ENCODE results near the gene RAB40B. TPM values are rescaled to one million over a fixed set of nuclear protein-coding genes. Genes with fewer than 3 reads are reported as not detected.
"Not testable (repeated sequence)": the region's sequence is repeated elsewhere in the genome, so short reads cannot be mapped to it uniquely, and the experiment has no call there.

RAB40B gene
- total RNA-seq (1 to 10 TPM; 2.9 to 9.6 TPM), polyA plus RNA-seq (10 to 100 TPM; 11.4 to 12.1 TPM)

- no peak within 1 kb of the TSS for H3K9ac ChIP-seq (ENCODE audit: low read depth in 1 of 2, low read length in 2 of 2)
- under 1% methylated on average over 112 of the region's 112 CpGs for WGBS
- TF ChIP-seq SP1 (IDR thresholded peaks at IDR 0.05) (peak; percentile 77), EGR1 (IDR thresholded peaks at IDR 0.05; ENCODE audit: low read depth in 2 of 2) (no peak)
Measured at GRCh38 chr17:82698065-82698973, at the start of gene RAB40B. RAB40B (minus strand) TSS chr17:82698698; CDS start chr17:82698596, 102 bp downstream.

GRCh38 chr17:82745524-82745923 lies 47.0 kb upstream of the RAB40B start:
- Histone ChIP-seq H3K27ac (ENCODE audit: low read depth in 1 of 2, low read length in 2 of 2) (no peak overlapping the region), H3K9ac (ENCODE audit: low read depth in 1 of 2, low read length in 2 of 2) (no peak overlapping the region), H3K9me3 (ENCODE audit: control insufficient read depth in 4 of 4, low read length in 3 of 4) (peaks cover 0 to 4% (median 0%) of the 10 kb centered on the region in 4 donors), H3K4me1 (ENCODE audit: control insufficient read depth in 4 of 4, insufficient read depth in 4 of 4, low read length in 3 of 4) (peaks cover 3 to 22% (median 5%) of the 10 kb centered on the region in 4 donors), H3K27me3 (ENCODE audit: control insufficient read depth in 4 of 4, insufficient read depth in 4 of 4, low read length in 3 of 4) (no peaks in the 10 kb centered on the region), H3K4me3 (ENCODE audit: low read depth in 1 of 3, low read length in 3 of 3) (no peak overlapping the region), H3K36me3 (ENCODE audit: control insufficient read depth in 4 of 4, insufficient read depth in 3 of 4, low read depth in 1 of 4, low read length in 3 of 4) (peaks cover 4 to 13% (median 8%) of the 10 kb centered on the region in 4 donors)
- TF ChIP-seq HNF4A (conservative IDR thresholded peaks at IDR 0.05) (peak in 1 of 2 donors; percentile 28), TAF1 (conservative IDR thresholded peaks at IDR 0.05) (no peak), RXRA (IDR thresholded peaks at IDR 0.05) (peak in 1 of 2 donors; percentile 32), GABPA (IDR thresholded peaks at IDR 0.05 in 1 of 2, conservative IDR thresholded peaks at IDR 0.05 in 1 of 2) (no peak), FOXA2 (IDR thresholded peaks at IDR 0.05) (peak; percentile 52), ATF3 (IDR thresholded peaks at IDR 0.05) (no peak), EGR1 (IDR thresholded peaks at IDR 0.05; ENCODE audit: low read depth in 2 of 2) (no peak), CTCF (IDR thresholded peaks at IDR 0.05; ENCODE audit: low read depth, low read length, missing input control) (no peak), RAD21 (IDR thresholded peaks at IDR 0.05) (no peak)
- no peak for DNase-seq (ENCODE audit: low spot score)
- WGBS: 68% methylated on average over 8 of the region's 8 CpGs

More at GRCh38 chr17:82698065-82698973, at the start of gene RAB40B:
- peak within 1 kb of the TSS; percentile 75 to 90 (median 75) for H3K4me3 ChIP-seq (ENCODE audit: low read depth in 1 of 3, low read length in 3 of 3)
- no peaks in the 10 kb centered on the region for H3K27me3 ChIP-seq (ENCODE audit: control insufficient read depth in 4 of 4, insufficient read depth in 4 of 4, low read length in 3 of 4)
- H3K36me3 ChIP-seq (ENCODE audit: control insufficient read depth in 4 of 4, insufficient read depth in 3 of 4, low read depth in 1 of 4, low read length in 3 of 4): no peaks in the 10 kb centered on the region
- peak; percentile 96 for DNase-seq (ENCODE audit: low spot score)
- H3K27ac ChIP-seq (ENCODE audit: low read depth in 1 of 2, low read length in 2 of 2): peak within 1 kb of the TSS in 1 of 2 donors; percentile 57
- peaks cover 0 to 6% (median 2%) of the 10 kb centered on the region in 4 donors for H3K9me3 ChIP-seq (ENCODE audit: control insufficient read depth in 4 of 4, low read length in 3 of 4)
- H3K4me1 ChIP-seq (ENCODE audit: control insufficient read depth in 4 of 4, insufficient read depth in 4 of 4, low read length in 3 of 4): peaks cover 10 to 22% (median 15%) of the 10 kb centered on the region in 4 donors

- not testable (repeated sequence) for H3K9me3 ChIP-seq (ENCODE audit: control insufficient read depth in 4 of 4, low read length in 3 of 4); H3K27me3 ChIP-seq (ENCODE audit: control insufficient read depth in 4 of 4, insufficient read depth in 4 of 4, low read length in 3 of 4); H3K27ac ChIP-seq (ENCODE audit: low read depth in 1 of 2, low read length in 2 of 2); H3K9ac ChIP-seq (ENCODE audit: low read depth in 1 of 2, low read length in 2 of 2); H3K4me3 ChIP-seq (ENCODE audit: low read depth in 1 of 3, low read length in 3 of 3); DNase-seq (ENCODE audit: low spot score)
- 89% methylated on average over 7 of the region's 7 CpGs for WGBS
- H3K36me3 ChIP-seq (ENCODE audit: control insufficient read depth in 4 of 4, insufficient read depth in 3 of 4, low read depth in 1 of 4, low read length in 3 of 4): peaks cover 4 to 15% (median 12%) of the 10 kb centered on the region in 4 donors
- H3K4me1 ChIP-seq (ENCODE audit: control insufficient read depth in 4 of 4, insufficient read depth in 4 of 4, low read length in 3 of 4): peaks cover 3 to 26% (median 5%) of the 10 kb centered on the region in 4 donors
Measured at GRCh38 chr17:82744736-82745135, 46.2 kb upstream of the RAB40B start.

All from liver (tissue), 9 donors.